ENCODE measurements around the gene EGFR. TPM values are rescaled to one million over a fixed set of nuclear protein-coding genes. Genes with fewer than 3 reads are reported as not detected.

Gene EGFR
- total RNA-seq, 4 donors from 2014 or later: 45.5 to 61.1 (median 56.9) TPM

DNA sequence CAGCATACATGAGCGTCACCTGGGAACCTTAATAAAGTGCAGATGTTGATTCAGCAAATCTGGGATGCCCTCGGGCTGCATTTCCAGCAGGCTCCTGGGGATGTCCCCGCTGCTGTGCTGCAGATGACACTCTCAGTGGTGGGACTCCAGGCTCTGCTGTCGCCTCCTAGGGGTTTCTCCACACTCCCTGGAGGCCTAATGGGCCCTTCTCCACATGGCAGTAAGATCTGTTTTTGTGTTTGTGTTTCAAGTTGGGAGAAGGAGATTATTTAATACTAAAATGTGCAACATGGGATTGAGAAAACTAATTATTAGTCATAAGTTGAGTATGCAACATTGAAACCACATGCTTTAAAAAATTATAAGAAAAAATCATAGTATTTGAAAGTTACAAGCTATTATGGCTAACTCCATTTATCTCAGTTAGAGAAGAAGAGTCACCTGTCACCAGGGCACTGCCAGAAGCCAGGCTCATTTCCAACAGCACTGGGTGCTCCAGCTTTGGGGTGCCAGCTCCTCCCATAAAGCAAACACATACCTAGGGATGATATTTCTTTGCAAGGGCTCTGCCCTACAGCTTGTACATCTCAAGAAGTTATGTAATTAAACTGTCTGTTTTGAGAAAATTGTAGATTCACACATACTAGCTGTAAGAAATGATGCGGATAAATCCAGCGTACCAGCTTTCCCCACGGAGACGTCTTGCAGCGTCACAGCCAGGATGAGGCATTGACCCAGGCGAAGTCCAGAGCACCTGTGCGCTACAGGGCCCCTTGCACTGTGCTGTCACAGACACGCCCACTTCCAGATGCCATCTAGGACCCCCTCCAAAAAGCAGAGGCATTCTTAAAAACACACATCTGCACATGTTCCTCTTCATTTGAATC lies 106.4 kb downstream of the EGFR start:
- no peak for DNase-seq
- no peaks in the 10 kb centered on the region for H3K9me3 ChIP-seq
- peaks cover 0 to 22% (median 1%) of the 10 kb centered on the region in 4 donors for H3K4me1 ChIP-seq
- H3K36me3 ChIP-seq: no peaks in the 10 kb centered on the region
- H3K27me3 ChIP-seq: no peaks in the 10 kb centered on the region
- TF ChIP-seq POLR2A (IDR thresholded peaks at IDR 0.05): no peak
- TF ChIP-seq, protein P1, sequence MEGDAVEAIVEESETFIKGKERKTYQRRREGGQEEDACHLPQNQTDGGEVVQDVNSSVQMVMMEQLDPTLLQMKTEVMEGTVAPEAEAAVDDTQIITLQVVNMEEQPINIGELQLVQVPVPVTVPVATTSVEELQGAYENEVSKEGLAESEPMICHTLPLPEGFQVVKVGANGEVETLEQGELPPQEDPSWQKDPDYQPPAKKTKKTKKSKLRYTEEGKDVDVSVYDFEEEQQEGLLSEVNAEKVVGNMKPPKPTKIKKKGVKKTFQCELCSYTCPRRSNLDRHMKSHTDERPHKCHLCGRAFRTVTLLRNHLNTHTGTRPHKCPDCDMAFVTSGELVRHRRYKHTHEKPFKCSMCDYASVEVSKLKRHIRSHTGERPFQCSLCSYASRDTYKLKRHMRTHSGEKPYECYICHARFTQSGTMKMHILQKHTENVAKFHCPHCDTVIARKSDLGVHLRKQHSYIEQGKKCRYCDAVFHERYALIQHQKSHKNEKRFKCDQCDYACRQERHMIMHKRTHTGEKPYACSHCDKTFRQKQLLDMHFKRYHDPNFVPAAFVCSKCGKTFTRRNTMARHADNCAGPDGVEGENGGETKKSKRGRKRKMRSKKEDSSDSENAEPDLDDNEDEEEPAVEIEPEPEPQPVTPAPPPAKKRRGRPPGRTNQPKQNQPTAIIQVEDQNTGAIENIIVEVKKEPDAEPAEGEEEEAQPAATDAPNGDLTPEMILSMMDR (IDR thresholded peaks at IDR 0.05): no peak
- no peak overlapping the region for H3K27ac ChIP-seq
- H3K4me3 ChIP-seq: no peak overlapping the region

DNA sequence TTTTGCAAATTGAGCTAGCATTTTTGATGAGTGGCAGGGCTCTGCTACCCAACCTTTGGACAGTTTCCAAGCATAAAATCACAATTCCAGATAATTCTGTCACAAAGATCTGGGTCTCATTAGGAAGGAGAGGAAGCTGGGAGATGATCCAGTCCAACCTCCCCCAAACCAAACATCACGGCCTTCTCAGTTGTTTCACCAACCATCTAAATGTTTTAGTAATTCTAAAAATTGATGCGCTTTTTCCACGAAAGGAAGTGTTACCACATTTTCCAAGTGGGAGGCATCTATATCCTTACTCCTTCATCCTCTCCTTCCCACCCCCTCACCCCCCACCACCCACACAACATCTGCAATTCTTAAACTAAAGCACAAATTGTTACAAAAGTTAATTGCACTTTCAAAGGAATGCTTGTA lies 108.3 kb downstream of the EGFR start:
- no peaks in the 10 kb centered on the region for H3K27me3 ChIP-seq
- no peak for DNase-seq
- no peaks in the 10 kb centered on the region for H3K36me3 ChIP-seq
- peaks cover 0 to 36% (median 1%) of the 10 kb centered on the region in 4 donors for H3K4me1 ChIP-seq
- H3K4me3 ChIP-seq: no peak overlapping the region
- H3K27ac ChIP-seq: peak overlapping the region in 3 of 4 donors; percentile 61 to 85 (median 76)
- TF ChIP-seq, protein P1 (IDR thresholded peaks at IDR 0.05): no peak
- no peak for TF ChIP-seq POLR2A (IDR thresholded peaks at IDR 0.05)
- no peaks in the 10 kb centered on the region for H3K9me3 ChIP-seq

DNA sequence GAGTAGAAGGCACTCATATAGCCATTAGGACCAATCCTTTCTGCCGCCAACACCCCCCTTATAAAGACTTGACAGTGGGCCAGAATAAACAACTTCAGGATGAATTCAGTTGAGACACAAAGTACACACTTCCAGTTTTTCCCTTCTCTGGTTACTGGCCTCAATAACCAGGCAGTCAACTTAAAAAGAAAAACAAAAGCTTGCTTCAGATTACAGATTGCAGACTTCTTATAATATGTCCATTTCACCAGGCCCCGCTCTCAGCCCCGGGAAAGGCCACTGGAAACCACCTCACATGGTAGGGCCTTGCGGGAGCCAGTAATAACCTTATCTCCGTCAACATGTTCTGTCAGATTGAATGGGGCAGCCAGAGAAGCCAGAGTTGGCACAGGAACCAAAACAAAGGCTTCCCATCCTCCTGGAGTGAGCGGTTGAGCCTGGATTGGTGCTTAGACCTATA lies 108.8 kb downstream of the EGFR start:
- Histone ChIP-seq H3K36me3 (no peaks in the 10 kb centered on the region), H3K9me3 (no peaks in the 10 kb centered on the region), H3K4me3 (no peak overlapping the region), H3K27me3 (no peaks in the 10 kb centered on the region), H3K4me1 (peaks cover 0 to 41% (median 1%) of the 10 kb centered on the region in 4 donors), H3K27ac (peak overlapping the region; percentile 35 to 85 (median 68))
- TF ChIP-seq, protein P1 (IDR thresholded peaks at IDR 0.05): no peak
- no peak for TF ChIP-seq POLR2A (IDR thresholded peaks at IDR 0.05)
- DNase-seq: no peak

DNA sequence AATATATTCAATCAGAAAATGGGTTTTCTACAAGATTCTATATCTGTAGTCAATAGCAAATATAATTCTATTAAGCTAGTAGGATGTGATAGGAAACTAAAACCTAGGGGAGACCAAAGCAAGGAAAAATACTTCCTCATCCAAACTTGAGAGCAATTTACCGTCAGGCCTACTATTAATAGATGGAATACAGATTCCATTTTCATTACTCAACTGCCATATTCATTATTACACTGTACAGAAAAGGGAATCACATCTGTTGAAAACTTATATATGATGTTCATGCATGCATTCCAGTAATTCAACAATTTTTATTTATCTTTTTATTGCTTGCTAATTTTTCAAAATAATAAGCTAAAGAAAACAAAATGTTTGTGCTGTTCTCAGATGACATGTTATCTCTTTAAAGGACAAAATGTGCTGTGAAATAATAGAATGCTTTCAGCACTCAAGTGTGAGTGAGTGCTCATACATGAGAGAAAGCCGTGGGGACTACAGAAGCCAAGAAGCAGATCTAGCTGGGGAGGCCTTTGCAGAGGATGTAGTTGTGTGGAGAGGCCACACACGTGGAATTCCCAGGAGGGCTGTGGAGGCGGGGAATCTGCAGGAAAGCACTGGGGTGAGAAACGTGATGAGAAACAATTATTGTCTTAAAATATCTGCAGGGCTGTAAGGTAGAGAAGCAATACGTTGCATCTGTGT lies 110.0 kb downstream of the EGFR start:
- H3K4me3 ChIP-seq: no peak overlapping the region
- H3K9me3 ChIP-seq: no peaks in the 10 kb centered on the region
- no peaks in the 10 kb centered on the region for H3K36me3 ChIP-seq
- no peaks in the 10 kb centered on the region for H3K27me3 ChIP-seq
- peak overlapping the region in 3 of 4 donors; percentile 52 to 76 (median 67) for H3K27ac ChIP-seq
- peaks cover 0 to 53% (median 1%) of the 10 kb centered on the region in 4 donors for H3K4me1 ChIP-seq
- TF ChIP-seq, protein P1 (IDR thresholded peaks at IDR 0.05): no peak
- no peak for TF ChIP-seq POLR2A (IDR thresholded peaks at IDR 0.05)
- no peak for DNase-seq

DNA sequence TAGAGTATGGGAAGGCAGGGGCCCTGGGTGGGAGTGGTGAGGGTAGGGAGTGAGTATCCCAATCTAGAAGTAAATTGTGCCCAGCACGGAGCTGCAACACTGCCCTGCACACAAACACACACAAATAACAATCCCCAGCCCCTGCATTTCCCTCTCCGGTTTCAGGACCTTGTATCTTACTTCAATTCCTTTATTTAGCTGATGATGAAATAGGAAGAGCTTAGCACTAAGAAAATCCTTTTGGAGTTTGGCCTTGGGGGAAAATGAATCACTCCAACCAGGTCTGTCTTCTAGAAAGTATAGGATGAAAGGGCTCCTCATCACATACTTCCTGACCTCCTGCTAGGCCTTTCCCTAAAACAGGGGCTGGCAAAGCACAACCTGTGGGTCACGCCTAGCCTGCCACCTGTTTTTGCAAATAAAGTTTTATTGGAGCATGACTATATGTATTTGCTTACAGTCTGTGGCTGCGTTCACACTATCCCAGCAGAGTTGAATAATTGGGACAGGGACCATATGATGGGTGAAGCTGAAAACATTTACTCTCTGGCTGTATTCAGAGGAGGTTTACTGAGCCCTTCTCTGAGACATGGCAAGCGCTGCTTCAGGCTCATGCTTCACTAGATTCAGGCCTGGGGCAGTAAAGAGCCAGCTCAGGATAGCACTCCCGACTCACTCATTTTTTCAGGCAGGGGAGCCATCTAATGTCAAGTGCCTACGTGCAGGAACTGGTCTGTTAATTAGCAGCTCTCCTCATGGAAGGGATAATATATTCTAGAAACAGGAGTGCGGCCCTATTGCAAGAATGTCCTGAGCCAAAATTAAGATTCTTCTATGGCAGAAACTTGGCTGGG lies 111.0 kb downstream of the EGFR start:
- Histone ChIP-seq H3K4me1 (peaks cover 0 to 54% (median 1%) of the 10 kb centered on the region in 4 donors), H3K27ac (peak overlapping the region; percentile 35 to 76 (median 60)), H3K27me3 (no peaks in the 10 kb centered on the region), H3K4me3 (no peak overlapping the region), H3K9me3 (no peaks in the 10 kb centered on the region), H3K36me3 (no peaks in the 10 kb centered on the region)
- TF ChIP-seq POLR2A (IDR thresholded peaks at IDR 0.05): no peak
- TF ChIP-seq, protein P1 (IDR thresholded peaks at IDR 0.05): no peak
- DNase-seq: no peak
